Measurements from ENCODE around the gene UTRN.

UTRN gene

DNA sequence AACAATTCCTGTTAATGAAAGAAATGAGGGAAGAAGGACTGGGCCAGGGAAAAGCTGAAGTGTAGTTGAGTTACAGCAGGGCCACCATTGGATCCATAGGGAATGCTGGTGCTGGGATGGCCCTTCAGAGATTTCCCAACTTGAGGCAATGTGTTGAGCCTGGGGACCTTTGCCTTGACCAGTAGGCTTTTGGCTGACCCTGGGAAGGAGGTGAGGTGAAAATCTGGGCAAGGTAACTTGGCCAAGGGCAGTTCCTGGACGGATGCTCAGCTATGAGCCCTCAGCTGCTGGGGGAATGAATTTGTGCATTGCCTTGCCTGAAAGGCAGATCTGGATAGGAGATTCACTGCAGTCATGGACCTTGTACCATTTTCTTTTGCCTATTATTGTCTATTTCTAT lies 20.4 kb downstream of the UTRN start:
- CTCF ChIA-PET, result no interaction called here
- no peak for DNase-seq (ENCODE audit: low spot score)
- POLR2A ChIA-PET (ENCODE audit: low non-redundant PET), result no interaction called here
- TF ChIP-seq, protein P1, sequence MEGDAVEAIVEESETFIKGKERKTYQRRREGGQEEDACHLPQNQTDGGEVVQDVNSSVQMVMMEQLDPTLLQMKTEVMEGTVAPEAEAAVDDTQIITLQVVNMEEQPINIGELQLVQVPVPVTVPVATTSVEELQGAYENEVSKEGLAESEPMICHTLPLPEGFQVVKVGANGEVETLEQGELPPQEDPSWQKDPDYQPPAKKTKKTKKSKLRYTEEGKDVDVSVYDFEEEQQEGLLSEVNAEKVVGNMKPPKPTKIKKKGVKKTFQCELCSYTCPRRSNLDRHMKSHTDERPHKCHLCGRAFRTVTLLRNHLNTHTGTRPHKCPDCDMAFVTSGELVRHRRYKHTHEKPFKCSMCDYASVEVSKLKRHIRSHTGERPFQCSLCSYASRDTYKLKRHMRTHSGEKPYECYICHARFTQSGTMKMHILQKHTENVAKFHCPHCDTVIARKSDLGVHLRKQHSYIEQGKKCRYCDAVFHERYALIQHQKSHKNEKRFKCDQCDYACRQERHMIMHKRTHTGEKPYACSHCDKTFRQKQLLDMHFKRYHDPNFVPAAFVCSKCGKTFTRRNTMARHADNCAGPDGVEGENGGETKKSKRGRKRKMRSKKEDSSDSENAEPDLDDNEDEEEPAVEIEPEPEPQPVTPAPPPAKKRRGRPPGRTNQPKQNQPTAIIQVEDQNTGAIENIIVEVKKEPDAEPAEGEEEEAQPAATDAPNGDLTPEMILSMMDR (conservative IDR thresholded peaks at IDR 0.05; ENCODE audit: low read depth), result no peak
- no peak overlapping the region for H3K27ac ChIP-seq

DNA sequence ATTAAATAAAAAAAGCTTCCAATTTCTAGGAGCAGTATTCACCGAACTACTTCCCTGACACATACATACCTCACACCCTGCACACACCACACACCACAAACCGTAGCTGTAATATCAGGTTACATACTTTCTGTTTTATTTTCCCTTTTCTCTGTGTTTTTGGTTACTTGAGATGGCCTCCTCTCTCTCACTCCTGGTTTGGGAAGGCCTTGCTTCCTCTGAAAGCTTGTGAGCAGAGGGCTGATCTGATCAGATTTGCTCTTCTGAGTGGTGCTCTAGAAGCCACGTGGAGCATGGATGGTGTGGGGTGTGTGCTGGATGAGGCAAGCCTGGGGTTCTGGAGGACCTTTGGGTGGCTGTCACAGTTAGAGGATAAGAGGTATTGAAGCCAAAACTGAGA lies 20.9 kb downstream of the UTRN start:
- CTCF ChIA-PET, result no interaction called here
- TF ChIP-seq, protein P1 (conservative IDR thresholded peaks at IDR 0.05; ENCODE audit: low read depth), result no peak
- no peak for DNase-seq (ENCODE audit: low spot score)
- H3K27ac ChIP-seq, result no peak overlapping the region
- POLR2A ChIA-PET (ENCODE audit: low non-redundant PET), result no interaction called here

- ChIA-PET CTCF (interaction anchor here (0.7 kb wide), 1 partner anchor 72 kb away, joined by 5 read pairs; no protein-coding TSS in a partner anchor), POLR2A (ENCODE audit: low non-redundant PET) (no interaction called here)
- no peak overlapping the region for H3K27ac ChIP-seq
- DNase-seq (ENCODE audit: low spot score), result no peak
- TF ChIP-seq, protein P1 (conservative IDR thresholded peaks at IDR 0.05; ENCODE audit: low read depth), result no peak
These were observed 22.7 kb downstream of the UTRN start for GRCh38 chr6:144307880-144308279.

DNA sequence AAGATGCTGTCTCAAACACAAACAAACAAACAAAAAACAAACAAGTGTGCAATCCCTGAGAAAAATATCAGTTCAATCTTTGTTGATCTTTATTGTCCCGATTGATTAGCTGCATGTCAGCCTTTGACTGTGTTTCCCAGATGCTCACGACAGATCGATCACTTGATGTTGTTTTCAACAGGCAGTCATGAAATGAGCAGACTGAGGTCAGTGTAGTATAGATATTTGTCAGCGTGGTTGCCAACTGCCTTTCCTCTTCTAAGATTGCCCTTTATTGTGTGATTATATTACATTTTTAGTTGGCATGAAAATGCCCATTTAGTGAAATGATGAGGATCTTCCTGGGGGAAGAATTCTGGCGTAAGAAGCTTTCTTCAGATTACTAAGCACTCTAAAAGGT lies 25.6 kb downstream of the UTRN start:
- CTCF ChIA-PET, result no interaction called here
- no peak overlapping the region for H3K27ac ChIP-seq
- TF ChIP-seq, protein P1 (conservative IDR thresholded peaks at IDR 0.05; ENCODE audit: low read depth), result no peak
- no peak for DNase-seq (ENCODE audit: low spot score)
- POLR2A ChIA-PET (ENCODE audit: low non-redundant PET), result no interaction called here

- no peak for DNase-seq (ENCODE audit: low spot score)
- CTCF ChIA-PET, result no interaction called here
- POLR2A ChIA-PET (ENCODE audit: low non-redundant PET), result no interaction called here
- no peak overlapping the region for H3K27ac ChIP-seq
- TF ChIP-seq, protein P1 (conservative IDR thresholded peaks at IDR 0.05; ENCODE audit: low read depth), result no peak
These were observed 26.2 kb downstream of the UTRN start for GRCh38 chr6:144311361-144311760.

DNA sequence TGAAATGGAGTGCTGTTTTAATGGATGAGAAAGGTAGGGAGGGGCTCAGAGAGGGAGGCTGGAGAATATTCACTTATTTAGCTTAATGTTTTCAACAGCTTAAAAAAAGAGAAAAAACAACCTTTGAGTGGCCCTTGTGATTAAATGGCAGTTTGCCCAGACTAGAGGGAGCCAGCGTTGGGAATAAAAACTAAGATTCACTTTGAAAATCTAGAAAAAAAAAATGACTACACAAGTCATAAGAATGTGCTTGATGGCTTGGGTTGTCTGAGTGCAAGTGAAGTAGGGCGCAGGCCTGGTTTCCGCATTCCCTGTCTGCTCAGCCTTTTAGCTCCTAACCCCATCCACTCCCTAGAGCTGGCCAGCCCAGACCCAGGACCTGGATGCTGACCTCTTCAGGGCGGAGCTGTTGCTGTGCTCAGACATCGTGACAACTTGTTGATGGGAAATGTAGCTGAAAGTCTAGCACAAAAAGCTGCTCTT lies 28.9 kb downstream of the UTRN start:
- TF ChIP-seq, protein P1 (conservative IDR thresholded peaks at IDR 0.05; ENCODE audit: low read depth), result no peak
- no peak overlapping the region for H3K27ac ChIP-seq
- no peak for DNase-seq (ENCODE audit: low spot score)
- ChIA-PET POLR2A (ENCODE audit: low non-redundant PET) (no interaction called here), CTCF (interaction anchor here (0.7 kb wide), 1 partner anchor 10 kb away, joined by 4 read pairs; no protein-coding TSS in a partner anchor)

DNA sequence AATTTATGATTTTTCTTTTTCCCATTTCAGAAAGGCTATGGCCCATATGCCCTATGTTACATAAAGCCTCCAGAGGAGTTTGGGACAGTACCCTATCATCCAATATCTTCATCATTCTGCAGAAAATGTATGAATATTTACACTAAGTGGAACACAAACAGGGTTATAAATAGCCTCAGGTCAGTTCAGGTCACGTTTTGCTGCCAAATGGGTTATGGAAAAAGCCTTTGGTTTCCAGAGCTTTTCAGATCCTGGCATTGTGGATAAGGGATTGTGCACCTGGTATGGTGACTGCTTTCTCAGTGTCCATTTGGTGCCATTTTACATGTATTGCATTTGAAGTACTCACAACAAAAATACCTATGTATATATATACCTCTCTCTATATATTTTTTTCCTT lies 29.4 kb downstream of the UTRN start:
- ChIA-PET POLR2A (ENCODE audit: low non-redundant PET) (no interaction called here), CTCF (no interaction called here)
- H3K27ac ChIP-seq, result no peak overlapping the region
- no peak for DNase-seq (ENCODE audit: low spot score)
- TF ChIP-seq, protein P1 (conservative IDR thresholded peaks at IDR 0.05; ENCODE audit: low read depth), result no peak
